ENCODE results near the gene ZNF267.

DNA sequence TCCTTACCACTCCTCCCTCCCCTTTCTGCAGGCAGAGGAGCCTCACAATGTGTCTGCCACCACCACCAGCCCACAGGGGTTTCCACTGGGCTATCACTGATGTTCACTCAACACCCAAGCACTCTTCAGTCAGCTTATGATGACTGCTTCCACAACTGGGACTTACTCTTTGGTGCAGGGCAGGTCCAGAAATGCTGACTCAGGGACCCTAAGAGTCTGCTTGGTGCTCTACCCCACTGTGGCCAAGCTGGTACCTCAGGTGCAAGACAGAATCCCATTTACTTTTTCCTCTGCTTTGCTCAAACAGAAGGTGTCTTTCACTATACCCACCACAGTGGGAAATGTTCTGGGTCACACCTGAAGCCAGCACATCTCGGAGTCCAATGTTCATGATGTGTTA, 40.1 kb downstream of the ZNF267 start:
- TF ChIP-seq, protein P1, sequence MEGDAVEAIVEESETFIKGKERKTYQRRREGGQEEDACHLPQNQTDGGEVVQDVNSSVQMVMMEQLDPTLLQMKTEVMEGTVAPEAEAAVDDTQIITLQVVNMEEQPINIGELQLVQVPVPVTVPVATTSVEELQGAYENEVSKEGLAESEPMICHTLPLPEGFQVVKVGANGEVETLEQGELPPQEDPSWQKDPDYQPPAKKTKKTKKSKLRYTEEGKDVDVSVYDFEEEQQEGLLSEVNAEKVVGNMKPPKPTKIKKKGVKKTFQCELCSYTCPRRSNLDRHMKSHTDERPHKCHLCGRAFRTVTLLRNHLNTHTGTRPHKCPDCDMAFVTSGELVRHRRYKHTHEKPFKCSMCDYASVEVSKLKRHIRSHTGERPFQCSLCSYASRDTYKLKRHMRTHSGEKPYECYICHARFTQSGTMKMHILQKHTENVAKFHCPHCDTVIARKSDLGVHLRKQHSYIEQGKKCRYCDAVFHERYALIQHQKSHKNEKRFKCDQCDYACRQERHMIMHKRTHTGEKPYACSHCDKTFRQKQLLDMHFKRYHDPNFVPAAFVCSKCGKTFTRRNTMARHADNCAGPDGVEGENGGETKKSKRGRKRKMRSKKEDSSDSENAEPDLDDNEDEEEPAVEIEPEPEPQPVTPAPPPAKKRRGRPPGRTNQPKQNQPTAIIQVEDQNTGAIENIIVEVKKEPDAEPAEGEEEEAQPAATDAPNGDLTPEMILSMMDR (IDR thresholded peaks at IDR 0.05; ENCODE audit: insufficient read depth, low read depth, low read length): no peak
- TF ChIP-seq EZH2 (IDR thresholded peaks at IDR 0.05; ENCODE audit: insufficient read depth, low read length): no peak
